VCaP (cell line): ENCODE results near the gene DHX38.
"Not testable (repeated sequence)": the region's sequence is repeated elsewhere in the genome, so short reads cannot be mapped to it uniquely, and the experiment has no call there.

Experiments used
- H3K27ac ChIP-seq: fragments of 450-650 bp; 2 replicates; pipeline ENCODE4 v1.5.1; 2017
- CTCF ChIP-seq: fragments of 450-650 bp; conservative IDR thresholded peaks from 2 replicates; pipeline ENCODE4 v1.5.1; 2017; ENCODE audit warnings: mild to moderate bottlenecking, moderate library complexity

Gene DHX38

GRCh38 chr16:72072514-72073342, 20.9 kb upstream of the DHX38 start:
- TF ChIP-seq CTCF, result no peak
- no peak overlapping the region for H3K27ac ChIP-seq

- H3K27ac ChIP-seq, result no peak overlapping the region
- TF ChIP-seq CTCF, result no peak
Observed at GRCh38 chr16:72073560-72074230, 20.0 kb upstream of the DHX38 start.

GRCh38 chr16:72075067-72075466, 18.6 kb upstream of the DHX38 start:
- not testable (repeated sequence) for H3K27ac ChIP-seq

GRCh38 chr16:72076991-72077706, 16.5 kb upstream of the DHX38 start:
- not testable (repeated sequence) for H3K27ac ChIP-seq

- no peak overlapping the region for H3K27ac ChIP-seq
- no peak for TF ChIP-seq CTCF
Observed at GRCh38 chr16:72083778-72084404, 9.8 kb upstream of the DHX38 start.

- TF ChIP-seq CTCF, result no peak
- no peak overlapping the region for H3K27ac ChIP-seq
Observed at GRCh38 chr16:72084445-72084844, 9.2 kb upstream of the DHX38 start.

GRCh38 chr16:72085002-72085401, 8.6 kb upstream of the DHX38 start:
- no peak for TF ChIP-seq CTCF
- no peak overlapping the region for H3K27ac ChIP-seq

- TF ChIP-seq CTCF, result no peak
- H3K27ac ChIP-seq, result no peak overlapping the region
Observed at GRCh38 chr16:72091217-72091616, 2.4 kb upstream of the DHX38 start.
